ENCODE data around the gene LAMB4. TPM values are rescaled to one million over a fixed set of nuclear protein-coding genes. Genes with fewer than 3 reads are reported as not detected.

The LAMB4 gene
- polyA plus RNA-seq, 1 of the 3 experiments (the other 2 are of a cell fraction) = 0.36 TPM

DNA sequence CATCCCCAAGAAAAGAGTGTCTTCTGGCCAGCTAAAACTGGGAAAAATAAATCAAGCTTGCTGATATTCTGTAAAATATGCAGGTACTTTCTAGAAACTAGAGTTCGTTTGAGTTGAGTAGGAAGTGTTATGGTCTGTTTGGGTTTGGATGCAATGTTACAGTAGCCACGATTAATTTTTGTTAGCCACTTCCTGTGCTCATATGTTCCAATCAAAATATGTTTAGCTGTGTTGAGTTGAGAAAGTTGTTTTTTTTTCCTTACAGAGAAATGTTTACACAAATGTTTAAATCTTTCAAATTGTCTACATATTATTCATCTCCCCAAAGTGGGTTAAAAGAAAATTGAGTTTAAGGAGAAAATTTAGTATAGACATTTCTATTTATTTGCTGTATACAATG lies 115.9 kb downstream of the LAMB4 start:
- peak overlapping the region; percentile 54 for H3K4me2 ChIP-seq
- no peak for DNase-seq
- peaks cover 18 to 50% of the 10 kb centered on the region in 2 experiments for H3K4me1 ChIP-seq (ENCODE audit: control insufficient read depth in 1 of 2, insufficient read depth in 2 of 2, low read depth in 1 of 2, low read length in 1 of 2)
- TF ChIP-seq, protein P1, sequence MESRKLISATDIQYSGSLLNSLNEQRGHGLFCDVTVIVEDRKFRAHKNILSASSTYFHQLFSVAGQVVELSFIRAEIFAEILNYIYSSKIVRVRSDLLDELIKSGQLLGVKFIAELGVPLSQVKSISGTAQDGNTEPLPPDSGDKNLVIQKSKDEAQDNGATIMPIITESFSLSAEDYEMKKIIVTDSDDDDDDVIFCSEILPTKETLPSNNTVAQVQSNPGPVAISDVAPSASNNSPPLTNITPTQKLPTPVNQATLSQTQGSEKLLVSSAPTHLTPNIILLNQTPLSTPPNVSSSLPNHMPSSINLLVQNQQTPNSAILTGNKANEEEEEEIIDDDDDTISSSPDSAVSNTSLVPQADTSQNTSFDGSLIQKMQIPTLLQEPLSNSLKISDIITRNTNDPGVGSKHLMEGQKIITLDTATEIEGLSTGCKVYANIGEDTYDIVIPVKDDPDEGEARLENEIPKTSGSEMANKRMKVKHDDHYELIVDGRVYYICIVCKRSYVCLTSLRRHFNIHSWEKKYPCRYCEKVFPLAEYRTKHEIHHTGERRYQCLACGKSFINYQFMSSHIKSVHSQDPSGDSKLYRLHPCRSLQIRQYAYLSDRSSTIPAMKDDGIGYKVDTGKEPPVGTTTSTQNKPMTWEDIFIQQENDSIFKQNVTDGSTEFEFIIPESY (IDR thresholded peaks at IDR 0.05; ENCODE audit: borderline replicate concordance, low read depth) = no peak
- no peak for TF ChIP-seq RXRA (IDR thresholded peaks at IDR 0.05; ENCODE audit: borderline replicate concordance, low read depth)
- TF ChIP-seq SMC3 (IDR thresholded peaks at IDR 0.05; ENCODE audit: low read depth, low read length) = no peak
- no peak for TF ChIP-seq JUND (IDR thresholded peaks at IDR 0.05)
- no peaks in the 10 kb centered on the region for H4K20me1 ChIP-seq (ENCODE audit: insufficient read depth)
- peak overlapping the region; percentile 53; the same call in 1 of the 2 replicates for H3K9ac ChIP-seq
- no peak overlapping the region for H3K4me3 ChIP-seq (ENCODE audit: low read depth in 2 of 2, low read length in 1 of 2)
- CTCF ChIA-PET = interaction anchor here (0.9 to 5.6 kb wide), 6 partner anchors 8 to 135 kb away, joined by 3 to 31 read pairs (median 3); partner anchors contain the start of gene LAMB1
- no peaks in the 10 kb centered on the region for H3K36me3 ChIP-seq (replicated peaks in 1 of 2; ENCODE audit: control insufficient read depth in 1 of 2, insufficient read depth in 2 of 2, low read length in 1 of 2)
- peaks cover 46% of the 10 kb centered on the region for H3F3A ChIP-seq (replicated peaks; ENCODE audit: insufficient read depth)
- peak overlapping the region in 1 of 2 experiments; percentile 95; a peak in 2 of 4 replicates for H3K27ac ChIP-seq (ENCODE audit: low read depth in 2 of 2, low read length in 1 of 2)
- POLR2A ChIA-PET = no interaction called here
- 59% methylated on average over 2 of the region's 2 CpGs for WGBS (ENCODE audit: low lambda C conversion rate)
- H2AFZ ChIP-seq (ENCODE audit: low read depth) = no peak overlapping the region
- no peaks in the 10 kb centered on the region for H3K79me2 ChIP-seq (ENCODE audit: insufficient read depth)
- H3K27me3 ChIP-seq (ENCODE audit: insufficient read depth) = no peaks in the 10 kb centered on the region
- H3K9me2 ChIP-seq = no peaks in the 10 kb centered on the region
- H3K9me3 ChIP-seq = no peaks in the 10 kb centered on the region

GRCh38 chr7:108012499-108013430 lies 117.4 kb downstream of the LAMB4 start:
- 88% methylated on average over 8 of the region's 8 CpGs for WGBS (ENCODE audit: low lambda C conversion rate)
- no peaks in the 10 kb centered on the region for H4K20me1 ChIP-seq (ENCODE audit: insufficient read depth)
- no peaks in the 10 kb centered on the region for H3K9me2 ChIP-seq
- peaks cover 20 to 50% of the 10 kb centered on the region in 2 experiments for H3K4me1 ChIP-seq (ENCODE audit: control insufficient read depth in 1 of 2, insufficient read depth in 2 of 2, low read depth in 1 of 2, low read length in 1 of 2)
- TF ChIP-seq RFX5 (IDR thresholded peaks at IDR 0.05; ENCODE audit: low read length) (no peak), RAD21 (IDR thresholded peaks at IDR 0.05; ENCODE audit: low read length) (no peak), ELF1 (IDR thresholded peaks at IDR 0.05) (no peak), FOXM1 (IDR thresholded peaks at IDR 0.05; ENCODE audit: low read depth) (no peak), JUND (IDR thresholded peaks at IDR 0.05) (no peak), TAF1 (IDR thresholded peaks at IDR 0.05; ENCODE audit: borderline replicate concordance, low read depth, low read length) (no peak), FOXJ3 (CRISPR knock-in tag; IDR thresholded peaks at IDR 0.05) (no peak), SMC3 (IDR thresholded peaks at IDR 0.05; ENCODE audit: low read depth, low read length) (no peak), MEF2A (IDR thresholded peaks at IDR 0.05; ENCODE audit: borderline replicate concordance, low read depth) (no peak), YY1 (IDR thresholded peaks at IDR 0.05; ENCODE audit: low read depth) (no peak), FOSL2 (IDR thresholded peaks at IDR 0.05; ENCODE audit: borderline replicate concordance, low read depth) (no peak), POLR2AphosphoS5 (IDR thresholded peaks at IDR 0.05; ENCODE audit: low read depth, low read length) (no peak), MAX (IDR thresholded peaks at IDR 0.05; ENCODE audit: low read depth) (no peak), GABPA (IDR thresholded peaks at IDR 0.05; ENCODE audit: low read depth) (no peak)
- TF ChIP-seq, protein P2, sequence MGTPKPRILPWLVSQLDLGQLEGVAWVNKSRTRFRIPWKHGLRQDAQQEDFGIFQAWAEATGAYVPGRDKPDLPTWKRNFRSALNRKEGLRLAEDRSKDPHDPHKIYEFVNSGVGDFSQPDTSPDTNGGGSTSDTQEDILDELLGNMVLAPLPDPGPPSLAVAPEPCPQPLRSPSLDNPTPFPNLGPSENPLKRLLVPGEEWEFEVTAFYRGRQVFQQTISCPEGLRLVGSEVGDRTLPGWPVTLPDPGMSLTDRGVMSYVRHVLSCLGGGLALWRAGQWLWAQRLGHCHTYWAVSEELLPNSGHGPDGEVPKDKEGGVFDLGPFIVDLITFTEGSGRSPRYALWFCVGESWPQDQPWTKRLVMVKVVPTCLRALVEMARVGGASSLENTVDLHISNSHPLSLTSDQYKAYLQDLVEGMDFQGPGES (IDR thresholded peaks at IDR 0.05; ENCODE audit: low read depth, low read length) = no peak
- TF ChIP-seq, protein P1 (IDR thresholded peaks at IDR 0.05; ENCODE audit: borderline replicate concordance, low read depth) = no peak
- TF ChIP-seq, protein P3, sequence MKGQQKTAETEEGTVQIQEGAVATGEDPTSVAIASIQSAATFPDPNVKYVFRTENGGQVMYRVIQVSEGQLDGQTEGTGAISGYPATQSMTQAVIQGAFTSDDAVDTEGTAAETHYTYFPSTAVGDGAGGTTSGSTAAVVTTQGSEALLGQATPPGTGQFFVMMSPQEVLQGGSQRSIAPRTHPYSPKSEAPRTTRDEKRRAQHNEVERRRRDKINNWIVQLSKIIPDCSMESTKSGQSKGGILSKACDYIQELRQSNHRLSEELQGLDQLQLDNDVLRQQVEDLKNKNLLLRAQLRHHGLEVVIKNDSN (IDR thresholded peaks at IDR 0.05; ENCODE audit: borderline replicate concordance, low read depth) = no peak
- TF ChIP-seq, protein P4, sequence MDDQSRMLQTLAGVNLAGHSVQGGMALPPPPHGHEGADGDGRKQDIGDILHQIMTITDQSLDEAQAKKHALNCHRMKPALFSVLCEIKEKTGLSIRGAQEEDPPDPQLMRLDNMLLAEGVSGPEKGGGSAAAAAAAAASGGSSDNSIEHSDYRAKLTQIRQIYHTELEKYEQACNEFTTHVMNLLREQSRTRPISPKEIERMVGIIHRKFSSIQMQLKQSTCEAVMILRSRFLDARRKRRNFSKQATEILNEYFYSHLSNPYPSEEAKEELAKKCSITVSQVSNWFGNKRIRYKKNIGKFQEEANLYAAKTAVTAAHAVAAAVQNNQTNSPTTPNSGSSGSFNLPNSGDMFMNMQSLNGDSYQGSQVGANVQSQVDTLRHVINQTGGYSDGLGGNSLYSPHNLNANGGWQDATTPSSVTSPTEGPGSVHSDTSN (IDR thresholded peaks at IDR 0.05) = no peak
- no peak overlapping the region for H3K9ac ChIP-seq
- peaks cover 51% of the 10 kb centered on the region for H3F3A ChIP-seq (replicated peaks; ENCODE audit: insufficient read depth)
- no peaks in the 10 kb centered on the region for H3K9me3 ChIP-seq
- ChIA-PET POLR2A (no interaction called here), CTCF (interaction anchor here (1.4 to 5.6 kb wide), 3 partner anchors 11 to 133 kb away, joined by 3 to 31 read pairs (median 7); partner anchors contain the start of gene LAMB1)
- H3K4me3 ChIP-seq (ENCODE audit: low read depth in 2 of 2, low read length in 1 of 2) = no peak overlapping the region
- no peaks in the 10 kb centered on the region for H3K36me3 ChIP-seq (replicated peaks in 1 of 2; ENCODE audit: control insufficient read depth in 1 of 2, insufficient read depth in 2 of 2, low read length in 1 of 2)
- DNase-seq = no peak
- no peaks in the 10 kb centered on the region for H3K27me3 ChIP-seq (ENCODE audit: insufficient read depth)
- no peak overlapping the region for H3K27ac ChIP-seq (ENCODE audit: low read depth in 2 of 2, low read length in 1 of 2)
- H2AFZ ChIP-seq (ENCODE audit: low read depth) = no peak overlapping the region
- no peaks in the 10 kb centered on the region for H3K79me2 ChIP-seq (ENCODE audit: insufficient read depth)
- no peak overlapping the region for H3K4me2 ChIP-seq
